K562 (cell line): Measurements from ENCODE around the gene OR51B2. TPM values are rescaled to one million over a fixed set of nuclear protein-coding genes. Genes with fewer than 3 reads are reported as not detected.

Experiments used
- ATAC-seq: fragments of 200-7000 bp; cut with Tn5 transposase; 3 replicates; pipeline ENCODE4 v1.9.1; 2020; ENCODE audit warnings: moderate library complexity
- BruUV-seq: library from RNA; stranded (reverse); fragments of 400-500 nt; replicated peaks from 2 replicates; lab custom pipeline; 2021; lab: Mats Ljungman, UMichigan
- CTCF ChIA-PET: fragments of 300-600 bp; formaldehyde crosslinking; extraction: SDS; loops from one replicate; lab custom pipeline; 2021; ENCODE audit warnings: low intra/inter-chr PET ratio; lab: Yijun Ruan, JAX
- POLR2A ChIA-PET: fragments of 300-600, 350-650 bp; sonication (Branson Sonifier 250); formaldehyde crosslinking; extraction: SDS; loops from one replicate; lab custom pipeline; 2021; ENCODE audit warnings: antibody characterized with exemption, inconsistent platforms; lab: Yijun Ruan, JAX
- DNase-seq, 4 experiments: peaks; one replicate each; pipeline versions ENCODE4 v3.0.0 to v3.0.0-alpha.2; 2011 to 2018; ENCODE audit warnings: low spot score in 3 of 4, mixed read lengths in 3 of 4; ENCODE audit errors: extremely low read depth in 1 of 4
- FAIRE-seq: peaks from 2 replicates; lab custom pipeline; 2011; peaks lifted over from hg19 to GRCh38; lab: Jason Lieb, UNC
- H2AFZ ChIP-seq: 2 replicates; pipeline ENCODE4 v1.6.0; 2011; ENCODE audit warnings: low read depth, low read length, control low read depth, inconsistent platforms
- H3K27ac ChIP-seq: fragments of 200-600 bp; 3 replicates; pipeline ENCODE4 v1.8.0; 2011; ENCODE audit warnings: low read depth, mild to moderate bottlenecking, control low read depth, inconsistent platforms, low read length, moderate library complexity, mixed read lengths; ENCODE audit errors: extremely low read depth
- H3K27me3 ChIP-seq, 2 experiments: fragments of 300-600 bp in 1 of 2; 2 replicates in 1 of 2; 3 replicates in 1 of 2; pipeline versions ENCODE4 v1.6.0 to v1.8.0; 2011; ENCODE audit warnings: inconsistent platforms in 2 of 2, low read length in 2 of 2, mild to moderate bottlenecking in 1 of 2, mixed read lengths in 1 of 2, moderate library complexity in 1 of 2; ENCODE audit not compliant: control insufficient read depth in 2 of 2, insufficient read depth in 2 of 2
- H3K36me3 ChIP-seq: fragments of 300-600 bp; 3 replicates; pipeline ENCODE4 v1.8.0; 2011; ENCODE audit warnings: mild to moderate bottlenecking, low read length, inconsistent platforms; ENCODE audit not compliant: control insufficient read depth, insufficient read depth
- H3K4me1 ChIP-seq, 2 experiments: fragments of 200-600 bp in 1 of 2; replicated peaks in 1 of 2; 2 replicates in 1 of 2; 3 replicates in 1 of 2; pipeline versions ENCODE4 v1.5.1 to v1.8.0; 2011; ENCODE audit warnings: inconsistent platforms in 2 of 2, low read length in 2 of 2, mild to moderate bottlenecking in 1 of 2, mixed read lengths in 1 of 2, moderate library complexity in 1 of 2; ENCODE audit not compliant: control insufficient read depth in 2 of 2, insufficient read depth in 2 of 2
- H3K4me2 ChIP-seq: 2 replicates; pipeline ENCODE4 v1.6.1; 2011; ENCODE audit warnings: low read length, control low read depth, inconsistent platforms, mixed read lengths; ENCODE audit not compliant: insufficient read depth
- H3K4me3 ChIP-seq: fragments of 200-600 bp; sonication (generic), shearing (Covaris generic); 2 replicates; pipeline ENCODE4 v1.5.1; 2016; ENCODE audit warnings: control low read depth, inconsistent platforms
- H3K79me2 ChIP-seq: fragments of 200-600 bp; 3 replicates; pipeline ENCODE4 v1.8.0; 2011; ENCODE audit warnings: low read length, inconsistent platforms; ENCODE audit not compliant: control insufficient read depth, insufficient read depth
- H3K9ac ChIP-seq, 2 experiments: 2 replicates each; pipeline versions ENCODE4 v1.6.0 to v1.6.1; 2011; ENCODE audit warnings: low read depth in 2 of 2, low read length in 2 of 2, control low read depth in 1 of 2, inconsistent platforms in 1 of 2, mild to moderate bottlenecking in 1 of 2, mixed read lengths in 1 of 2; ENCODE audit not compliant: insufficient read depth in 1 of 2
- H3K9me1 ChIP-seq: one replicate; pipeline ENCODE4 v1.6.0; 2011; ENCODE audit warnings: inconsistent platforms, mild to moderate bottlenecking, low read length, moderate library complexity; ENCODE audit not compliant: control insufficient read depth, insufficient read depth
- H3K9me3 ChIP-seq: replicated peaks from 2 replicates; pipeline ENCODE4 v1.5.1; 2011; ENCODE audit warnings: low read depth, low read length, inconsistent platforms; ENCODE audit not compliant: control insufficient read depth, insufficient read depth
- H4K20me1 ChIP-seq: replicated peaks from 2 replicates; pipeline ENCODE4 v1.6.1; 2011; ENCODE audit warnings: low read length, inconsistent platforms, mixed read lengths; ENCODE audit not compliant: control insufficient read depth, insufficient read depth
- CEBPB ChIP-seq: fragments of 450-650 bp; IDR thresholded peaks from 2 replicates; pipeline ENCODE4 v1.6.1; 2016; ENCODE audit warnings: missing genetic modification characterization, missing compliant biosample characterization
- CREB1 ChIP-seq, 2 experiments: sonication (generic) in 1 of 2; formaldehyde crosslinking in 1 of 2; IDR thresholded peaks; 2 replicates each; pipeline versions ENCODE4 v1.6.1 to v1.8.0; 2012 to 2022; ENCODE audit warnings: inconsistent platforms in 1 of 2, mild to moderate bottlenecking in 1 of 2, missing genetic modification reagents in 1 of 2, moderate library complexity in 1 of 2
- EP400 ChIP-seq: fragments of 450-650 bp; IDR thresholded peaks from 2 replicates; pipeline ENCODE4 v1.6.1; 2017; ENCODE audit warnings: antibody characterized with exemption, mild to moderate bottlenecking, moderate library complexity
- RHOXF2B ChIP-seq: fragments of 250-450 bp; sonication (Bioruptor Pico); conservative IDR thresholded peaks from 2 replicates; pipeline ENCODE4 v1.5.1; 2021
- SRSF3 ChIP-seq: fragments of 200-400 bp; formaldehyde crosslinking; IDR thresholded peaks from 2 replicates; pipeline ENCODE4 v1.6.1; 2016; ENCODE audit warnings: mild to moderate bottlenecking, low read length, moderate library complexity; ENCODE audit not compliant: insufficient read depth
- TFAM ChIP-seq: fragments of 250-450 bp; sonication (Bioruptor Pico); conservative IDR thresholded peaks from 2 replicates; pipeline ENCODE4 v1.5.0; 2021; ENCODE audit warnings: mild to moderate bottlenecking, moderate library complexity
- ZNF436 ChIP-seq: fragments of 250-450, 450-650 bp; sonication (Bioruptor Pico); formaldehyde crosslinking; IDR thresholded peaks from 2 replicates; pipeline ENCODE4 v1.7.0; 2020; ENCODE audit warnings: mild to moderate bottlenecking
- WGBS: fragments of 100-300 bp; shearing (Covaris generic); methylation state at CpG from one replicate; pipeline ENCODE4 v1.1.6; 2016; ENCODE audit warnings: low coverage, mixed read lengths; ENCODE audit not compliant: insufficient coverage; ENCODE audit errors: missing lambda C conversion rate; 5-methylcytosine and 5-hydroxymethylcytosine counted together
- in situ Hi-C: fragments of 300-500 bp; cut with MboI; formaldehyde crosslinking; loops from 4 replicates; pipeline ENCODE4 v1.15.0; 2018; ENCODE audit warnings: inconsistent platforms, mixed read lengths
- intact Hi-C: fragments of 100-400 bp; cut with micrococcal nuclease; formaldehyde crosslinking; loops from 2 replicates; pipeline ENCODE4 v1.14.2; 2022
- polyA plus RNA-seq, 8 experiments: library from polyadenylated mRNA; depleted of rRNA in 4 of 8; stranded (reverse) in 5 of 8; unstranded in 3 of 8; fragments of >200 nt; fragmentation: Nextera tagmentation in 2 of 8; fragmentation: Illumina TruSeq in 1 of 8; extraction: Ambion mirVana in 2 of 8; extraction: Trizol in 1 of 8; gene quantifications; 2 replicates each; pipeline versions ENCODE4 v1.2.1 to v1.2.3, GENCODE V29; 2011 to 2014; ENCODE audit warnings: inconsistent platforms in 1 of 8, missing spikeins in 1 of 8
- total RNA-seq, 7 experiments: library from RNA; depleted of rRNA in 6 of 7; stranded (reverse); fragments of >200 nt in 6 of 7; fragmentation: Illumina TruSeq in 2 of 7; extraction: Trizol in 2 of 7; gene quantifications; 2 replicates each; pipeline versions ENCODE4 v1.2.1 to v1.2.3, GENCODE V29; 2011 to 2021; ENCODE audit warnings: low replicate concordance in 1 of 7
- TF ChIP-seq, protein P1 (sequence below): fragments of 450-650 bp; IDR thresholded peaks from 2 replicates; pipeline ENCODE4 v1.6.1; 2017; ENCODE audit warnings: mild to moderate bottlenecking, moderate library complexity
- TF ChIP-seq, protein P2 (sequence below): sonication (generic); IDR thresholded peaks from 2 replicates; pipeline ENCODE4 v1.6.1; 2016
- TF ChIP-seq, protein P3 (sequence below): sonication (generic); formaldehyde crosslinking; IDR thresholded peaks from 2 replicates; pipeline ENCODE4 v1.8.0; 2022; ENCODE audit warnings: mild to moderate bottlenecking, missing genetic modification reagents, borderline replicate concordance
- TF ChIP-seq, protein P4 (sequence below), 3 experiments: fragments of 200-800 bp in 1 of 3; fragments of 250-450 bp in 1 of 3; fragments of 450-650 bp in 1 of 3; sonication (Bioruptor Pico) in 1 of 3; sonication (Bioruptor generic) in 1 of 3; formaldehyde crosslinking in 1 of 3; IDR thresholded peaks; 2 replicates each; pipeline versions ENCODE4 v1.6.1 to v1.8.0; 2016 to 2022; ENCODE audit warnings: mild to moderate bottlenecking in 2 of 3, missing genetic modification characterization in 2 of 3, missing compliant biosample characterization in 1 of 3, moderate library complexity in 1 of 3
- TF ChIP-seq, protein P5 (sequence below): sonication (generic); formaldehyde crosslinking; IDR thresholded peaks from 2 replicates; pipeline ENCODE4 v1.4.0; 2020; ENCODE audit warnings: mild to moderate bottlenecking, missing genetic modification reagents

Gene OR51B2
- total and polyA plus RNA-seq, 9 of the 15 experiments (the other 6 are each of a cell fraction or from before 2014, with no cell fraction given): 0.38 to 6.6 (median 4.0) TPM

DNA sequence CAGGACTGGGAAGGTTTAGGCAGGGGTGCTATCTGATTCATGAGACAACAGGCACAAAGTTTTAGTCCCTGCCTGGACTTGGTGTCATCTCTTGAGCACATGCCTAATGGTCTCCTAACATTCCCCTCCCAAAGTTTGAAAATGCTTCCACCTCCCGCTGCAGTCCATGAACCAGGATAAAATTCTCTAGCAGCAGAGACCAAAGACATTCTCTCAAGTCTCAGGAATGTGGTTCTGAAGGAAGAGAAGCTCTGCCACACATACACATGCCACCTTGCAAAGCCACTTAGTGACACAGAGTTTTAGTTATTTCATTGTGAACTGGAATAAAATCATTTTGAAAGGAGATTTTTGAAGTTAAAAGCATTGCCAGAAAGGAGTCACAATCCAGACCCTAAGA is 42.8 kb upstream of the OR51B2 start:
- BruUV-seq: no TSS peak
- peaks cover 5 to 40% of the 10 kb centered on the region in 2 experiments; a peak in 3 of 5 replicates for H3K4me1 ChIP-seq
- TF ChIP-seq, protein P1, sequence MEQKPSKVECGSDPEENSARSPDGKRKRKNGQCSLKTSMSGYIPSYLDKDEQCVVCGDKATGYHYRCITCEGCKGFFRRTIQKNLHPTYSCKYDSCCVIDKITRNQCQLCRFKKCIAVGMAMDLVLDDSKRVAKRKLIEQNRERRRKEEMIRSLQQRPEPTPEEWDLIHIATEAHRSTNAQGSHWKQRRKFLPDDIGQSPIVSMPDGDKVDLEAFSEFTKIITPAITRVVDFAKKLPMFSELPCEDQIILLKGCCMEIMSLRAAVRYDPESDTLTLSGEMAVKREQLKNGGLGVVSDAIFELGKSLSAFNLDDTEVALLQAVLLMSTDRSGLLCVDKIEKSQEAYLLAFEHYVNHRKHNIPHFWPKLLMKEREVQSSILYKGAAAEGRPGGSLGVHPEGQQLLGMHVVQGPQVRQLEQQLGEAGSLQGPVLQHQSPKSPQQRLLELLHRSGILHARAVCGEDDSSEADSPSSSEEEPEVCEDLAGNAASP: no peak
- TF ChIP-seq CREB1 (IDR thresholded peaks at IDR 0.05): no peak
- no peak for TF ChIP-seq CREB1 (CRISPR knock-in tag; IDR thresholded peaks at IDR 0.05)
- TF ChIP-seq EP400: no peak
- TF ChIP-seq ZNF436 (CRISPR knock-in tag): no peak
- no peak for TF ChIP-seq CEBPB
- TF ChIP-seq SRSF3: no peak
- TF ChIP-seq, protein P2, sequence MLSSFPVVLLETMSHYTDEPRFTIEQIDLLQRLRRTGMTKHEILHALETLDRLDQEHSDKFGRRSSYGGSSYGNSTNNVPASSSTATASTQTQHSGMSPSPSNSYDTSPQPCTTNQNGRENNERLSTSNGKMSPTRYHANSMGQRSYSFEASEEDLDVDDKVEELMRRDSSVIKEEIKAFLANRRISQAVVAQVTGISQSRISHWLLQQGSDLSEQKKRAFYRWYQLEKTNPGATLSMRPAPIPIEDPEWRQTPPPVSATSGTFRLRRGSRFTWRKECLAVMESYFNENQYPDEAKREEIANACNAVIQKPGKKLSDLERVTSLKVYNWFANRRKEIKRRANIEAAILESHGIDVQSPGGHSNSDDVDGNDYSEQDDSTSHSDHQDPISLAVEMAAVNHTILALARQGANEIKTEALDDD: no peak
- TF ChIP-seq TFAM (CRISPR knock-in tag): no peak
- TF ChIP-seq, protein P3, sequence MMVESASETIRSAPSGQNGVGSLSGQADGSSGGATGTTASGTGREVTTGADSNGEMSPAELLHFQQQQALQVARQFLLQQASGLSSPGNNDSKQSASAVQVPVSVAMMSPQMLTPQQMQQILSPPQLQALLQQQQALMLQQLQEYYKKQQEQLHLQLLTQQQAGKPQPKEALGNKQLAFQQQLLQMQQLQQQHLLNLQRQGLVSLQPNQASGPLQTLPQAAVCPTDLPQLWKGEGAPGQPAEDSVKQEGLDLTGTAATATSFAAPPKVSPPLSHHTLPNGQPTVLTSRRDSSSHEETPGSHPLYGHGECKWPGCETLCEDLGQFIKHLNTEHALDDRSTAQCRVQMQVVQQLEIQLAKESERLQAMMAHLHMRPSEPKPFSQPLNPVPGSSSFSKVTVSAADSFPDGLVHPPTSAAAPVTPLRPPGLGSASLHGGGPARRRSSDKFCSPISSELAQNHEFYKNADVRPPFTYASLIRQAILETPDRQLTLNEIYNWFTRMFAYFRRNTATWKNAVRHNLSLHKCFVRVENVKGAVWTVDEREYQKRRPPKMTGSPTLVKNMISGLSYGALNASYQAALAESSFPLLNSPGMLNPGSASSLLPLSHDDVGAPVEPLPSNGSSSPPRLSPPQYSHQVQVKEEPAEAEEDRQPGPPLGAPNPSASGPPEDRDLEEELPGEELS (CRISPR knock-in tag): no peak
- TF ChIP-seq RHOXF2B (CRISPR knock-in tag): no peak
- TF ChIP-seq, protein P4, sequence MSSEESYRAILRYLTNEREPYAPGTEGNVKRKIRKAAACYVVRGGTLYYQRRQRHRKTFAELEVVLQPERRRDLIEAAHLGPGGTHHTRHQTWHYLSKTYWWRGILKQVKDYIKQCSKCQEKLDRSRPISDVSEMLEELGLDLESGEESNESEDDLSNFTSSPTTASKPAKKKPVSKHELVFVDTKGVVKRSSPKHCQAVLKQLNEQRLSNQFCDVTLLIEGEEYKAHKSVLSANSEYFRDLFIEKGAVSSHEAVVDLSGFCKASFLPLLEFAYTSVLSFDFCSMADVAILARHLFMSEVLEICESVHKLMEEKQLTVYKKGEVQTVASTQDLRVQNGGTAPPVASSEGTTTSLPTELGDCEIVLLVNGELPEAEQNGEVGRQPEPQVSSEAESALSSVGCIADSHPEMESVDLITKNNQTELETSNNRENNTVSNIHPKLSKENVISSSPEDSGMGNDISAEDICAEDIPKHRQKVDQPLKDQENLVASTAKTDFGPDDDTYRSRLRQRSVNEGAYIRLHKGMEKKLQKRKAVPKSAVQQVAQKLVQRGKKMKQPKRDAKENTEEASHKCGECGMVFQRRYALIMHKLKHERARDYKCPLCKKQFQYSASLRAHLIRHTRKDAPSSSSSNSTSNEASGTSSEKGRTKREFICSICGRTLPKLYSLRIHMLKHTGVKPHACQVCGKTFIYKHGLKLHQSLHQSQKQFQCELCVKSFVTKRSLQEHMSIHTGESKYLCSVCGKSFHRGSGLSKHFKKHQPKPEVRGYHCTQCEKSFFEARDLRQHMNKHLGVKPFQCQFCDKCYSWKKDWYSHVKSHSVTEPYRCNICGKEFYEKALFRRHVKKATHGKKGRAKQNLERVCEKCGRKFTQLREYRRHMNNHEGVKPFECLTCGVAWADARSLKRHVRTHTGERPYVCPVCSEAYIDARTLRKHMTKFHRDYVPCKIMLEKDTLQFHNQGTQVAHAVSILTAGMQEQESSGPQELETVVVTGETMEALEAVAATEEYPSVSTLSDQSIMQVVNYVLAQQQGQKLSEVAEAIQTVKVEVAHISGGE (CRISPR knock-in tag; IDR thresholded peaks at IDR 0.05): no peak
- TF ChIP-seq, protein P5, sequence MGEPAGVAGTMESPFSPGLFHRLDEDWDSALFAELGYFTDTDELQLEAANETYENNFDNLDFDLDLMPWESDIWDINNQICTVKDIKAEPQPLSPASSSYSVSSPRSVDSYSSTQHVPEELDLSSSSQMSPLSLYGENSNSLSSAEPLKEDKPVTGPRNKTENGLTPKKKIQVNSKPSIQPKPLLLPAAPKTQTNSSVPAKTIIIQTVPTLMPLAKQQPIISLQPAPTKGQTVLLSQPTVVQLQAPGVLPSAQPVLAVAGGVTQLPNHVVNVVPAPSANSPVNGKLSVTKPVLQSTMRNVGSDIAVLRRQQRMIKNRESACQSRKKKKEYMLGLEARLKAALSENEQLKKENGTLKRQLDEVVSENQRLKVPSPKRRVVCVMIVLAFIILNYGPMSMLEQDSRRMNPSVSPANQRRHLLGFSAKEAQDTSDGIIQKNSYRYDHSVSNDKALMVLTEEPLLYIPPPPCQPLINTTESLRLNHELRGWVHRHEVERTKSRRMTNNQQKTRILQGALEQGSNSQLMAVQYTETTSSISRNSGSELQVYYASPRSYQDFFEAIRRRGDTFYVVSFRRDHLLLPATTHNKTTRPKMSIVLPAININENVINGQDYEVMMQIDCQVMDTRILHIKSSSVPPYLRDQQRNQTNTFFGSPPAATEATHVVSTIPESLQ: no peak

More for the DNA sequence above, 42.8 kb upstream of the OR51B2 start:
- H3K36me3 ChIP-seq: peaks cover 69% of the 10 kb centered on the region
- DNase-seq (no peak), ATAC-seq (no peak), FAIRE-seq (no peak)
- no peak overlapping the region for H3K27ac ChIP-seq
- ChIA-PET CTCF (no interaction called here), POLR2A (no interaction called here)
- intact Hi-C loops: loop anchor here (5.0 kb wide), 1 partner anchor 245 kb away; no protein-coding TSS in a partner anchor
- H3K27me3 ChIP-seq: no peaks in the 10 kb centered on the region
- no peak overlapping the region for H3K4me2 ChIP-seq
- H3K9ac ChIP-seq: no peak overlapping the region
- H3K9me3 ChIP-seq: no peaks in the 10 kb centered on the region
- H3K4me3 ChIP-seq: no peak overlapping the region
- WGBS: 58% methylated on average over 1 of the region's 1 CpG
- no peaks in the 10 kb centered on the region for H4K20me1 ChIP-seq
- H3K79me2 ChIP-seq: peaks cover 92% of the 10 kb centered on the region
- no peaks in the 10 kb centered on the region for H3K9me1 ChIP-seq
- in situ Hi-C loops: no loop called here
- no peak overlapping the region for H2AFZ ChIP-seq
